ENCODE data around the gene RIPOR2. TPM values are rescaled to one million over a fixed set of nuclear protein-coding genes. Genes with fewer than 3 reads are reported as not detected.

The RIPOR2 gene, protein sequence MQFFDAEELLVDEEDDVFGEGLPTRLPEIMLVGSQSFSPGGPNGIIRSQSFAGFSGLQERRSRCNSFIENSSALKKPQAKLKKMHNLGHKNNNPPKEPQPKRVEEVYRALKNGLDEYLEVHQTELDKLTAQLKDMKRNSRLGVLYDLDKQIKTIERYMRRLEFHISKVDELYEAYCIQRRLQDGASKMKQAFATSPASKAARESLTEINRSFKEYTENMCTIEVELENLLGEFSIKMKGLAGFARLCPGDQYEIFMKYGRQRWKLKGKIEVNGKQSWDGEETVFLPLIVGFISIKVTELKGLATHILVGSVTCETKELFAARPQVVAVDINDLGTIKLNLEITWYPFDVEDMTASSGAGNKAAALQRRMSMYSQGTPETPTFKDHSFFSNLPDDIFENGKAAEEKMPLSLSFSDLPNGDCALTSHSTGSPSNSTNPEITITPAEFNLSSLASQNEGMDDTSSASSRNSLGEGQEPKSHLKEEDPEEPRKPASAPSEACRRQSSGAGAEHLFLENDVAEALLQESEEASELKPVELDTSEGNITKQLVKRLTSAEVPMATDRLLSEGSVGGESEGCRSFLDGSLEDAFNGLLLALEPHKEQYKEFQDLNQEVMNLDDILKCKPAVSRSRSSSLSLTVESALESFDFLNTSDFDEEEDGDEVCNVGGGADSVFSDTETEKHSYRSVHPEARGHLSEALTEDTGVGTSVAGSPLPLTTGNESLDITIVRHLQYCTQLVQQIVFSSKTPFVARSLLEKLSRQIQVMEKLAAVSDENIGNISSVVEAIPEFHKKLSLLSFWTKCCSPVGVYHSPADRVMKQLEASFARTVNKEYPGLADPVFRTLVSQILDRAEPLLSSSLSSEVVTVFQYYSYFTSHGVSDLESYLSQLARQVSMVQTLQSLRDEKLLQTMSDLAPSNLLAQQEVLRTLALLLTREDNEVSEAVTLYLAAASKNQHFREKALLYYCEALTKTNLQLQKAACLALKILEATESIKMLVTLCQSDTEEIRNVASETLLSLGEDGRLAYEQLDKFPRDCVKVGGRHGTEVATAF
- total RNA-seq, result 0.46 TPM in 1 of 2 replicates, not detected in the other

DNA sequence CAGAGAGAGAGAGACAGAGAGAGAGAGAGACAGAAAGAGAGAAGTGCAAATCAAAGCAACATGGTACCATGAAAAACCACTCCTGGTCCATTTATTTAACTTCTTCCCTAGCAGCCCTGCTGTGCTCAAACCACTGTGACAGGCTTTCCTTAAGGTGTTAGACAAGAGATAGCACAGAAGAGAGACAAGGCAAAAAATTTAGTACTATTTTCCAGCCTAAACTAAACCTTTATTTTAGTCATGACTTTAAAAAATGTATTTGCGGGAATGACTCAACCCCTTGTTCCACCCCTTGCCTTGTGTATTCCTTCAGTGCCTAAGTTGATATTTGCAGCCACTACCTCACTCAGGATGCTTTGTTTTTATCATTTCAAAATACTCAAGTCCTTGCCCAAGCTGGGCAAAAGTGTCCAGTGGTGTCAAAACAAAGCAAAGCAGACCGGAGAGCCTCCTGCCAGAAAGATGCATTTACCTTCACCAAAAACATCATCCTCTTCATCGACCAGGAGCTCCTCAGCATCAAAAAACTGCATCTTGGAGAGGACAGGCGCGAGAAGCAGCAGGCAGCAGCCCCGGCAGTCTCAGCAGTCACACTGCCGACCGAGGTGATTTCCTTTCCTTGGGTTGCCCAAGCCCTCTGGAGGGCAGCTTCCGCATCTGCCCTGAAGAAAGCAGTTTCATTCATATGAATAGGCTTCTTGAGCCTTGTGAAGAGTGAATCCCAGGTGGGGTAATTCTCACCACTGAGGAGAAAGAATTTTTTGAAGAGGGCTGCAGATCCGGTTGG, at the start of gene RIPOR2:
Gene RIPOR2, minus strand, starts transcription at position 595 of the 787 bp plus-strand sequence. Its CDS starts 62 bp downstream, at position 533.

DNA sequence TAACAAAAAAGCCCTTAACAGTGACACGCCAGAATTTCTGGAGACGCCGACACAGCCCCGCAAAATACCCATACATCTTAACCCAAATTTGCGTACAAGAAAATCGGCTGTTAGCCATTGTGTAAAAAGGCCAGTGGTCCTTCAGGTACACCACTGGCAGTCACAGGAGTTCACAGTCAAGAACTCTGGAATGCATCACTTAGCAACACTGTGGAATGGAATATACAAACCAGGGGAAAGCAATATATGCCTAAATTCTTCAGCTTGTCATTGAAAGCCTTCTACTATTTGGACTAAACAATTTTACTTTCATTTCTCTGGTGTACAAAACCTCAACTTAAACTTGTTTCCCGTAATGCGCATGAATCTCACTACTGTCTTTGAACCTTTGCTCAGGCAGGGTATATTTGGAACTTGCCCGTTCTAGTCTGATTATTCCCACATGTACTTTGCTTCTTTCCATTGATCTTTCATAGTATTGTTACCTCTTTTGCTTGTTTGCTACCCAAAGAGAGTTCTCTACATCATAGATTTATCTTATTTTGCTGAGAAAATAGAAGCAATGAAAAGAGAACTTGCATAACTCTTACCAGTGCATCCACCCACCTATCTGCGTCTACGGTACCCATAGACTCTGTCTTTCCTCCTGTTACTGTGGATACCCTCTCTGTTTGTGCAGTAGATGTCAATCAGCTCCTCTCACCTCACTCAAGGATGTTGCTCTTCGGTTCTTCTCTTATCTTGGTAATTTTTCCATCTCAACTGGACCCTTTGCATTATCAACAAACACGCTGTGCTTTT, 136.8 kb downstream of the RIPOR2 start, which contains the start of gene ARMH2:
Gene ARMH2, minus strand, starts transcription at position 178 of the 801 bp plus-strand sequence. Its CDS starts 60 bp downstream, at position 118.

DNA sequence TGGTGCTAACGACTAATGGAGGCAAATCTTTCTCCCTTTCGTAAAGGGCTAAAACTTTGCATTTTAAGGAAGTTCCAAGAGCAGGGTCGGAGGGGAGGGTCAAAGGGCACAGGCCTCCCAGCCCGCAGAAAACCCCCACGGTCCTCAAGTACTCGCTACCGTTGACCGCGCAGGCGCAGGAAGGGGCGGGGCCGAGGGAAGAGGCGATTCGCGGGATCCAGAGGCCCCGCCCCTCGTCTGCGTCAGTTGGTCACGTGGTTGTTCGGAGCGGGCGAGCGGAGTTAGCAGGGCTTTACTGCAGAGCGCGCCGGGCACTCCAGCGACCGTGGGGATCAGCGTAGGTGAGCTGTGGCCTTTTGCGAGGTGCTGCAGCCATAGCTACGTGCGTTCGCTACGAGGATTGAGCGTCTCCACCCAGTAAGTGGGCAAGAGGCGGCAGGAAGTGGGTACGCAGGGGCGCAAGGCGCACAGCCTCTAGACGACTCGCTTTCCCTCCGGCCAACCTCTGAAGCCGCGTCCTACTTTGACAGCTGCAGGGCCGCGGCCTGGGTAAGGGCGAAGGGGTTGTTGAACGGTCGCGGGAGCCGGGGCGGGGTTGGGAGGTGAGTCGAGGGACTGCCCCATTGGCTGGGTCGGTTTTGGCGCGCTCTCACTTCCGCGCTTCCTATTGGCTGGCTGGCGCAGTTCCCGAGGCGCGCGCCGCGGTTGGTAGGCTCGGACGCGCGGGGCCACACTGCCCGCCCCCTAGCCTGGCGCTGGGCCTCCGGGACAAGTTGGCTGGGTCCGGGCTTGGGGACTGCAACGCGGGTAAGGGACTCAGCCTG, 160.9 kb downstream of the RIPOR2 start, which contains the start of gene GMNN:
Gene GMNN, plus strand, starts transcription at position 242 of the 824 bp plus-strand sequence. CDS start 2,310 bp downstream, outside the sequence.

Other genes starting within 250 kb of the RIPOR2 start
- 92.6 and 140 TPM in 2 replicates for gene C6orf62, start 216.8 kb downstream of the RIPOR2 start, total RNA-seq
- gene GMNN, start 161.0 kb downstream of the RIPOR2 start, total RNA-seq, result 32.8 and 43.3 TPM in 2 replicates
- gene ARMH2, start 137.0 kb downstream of the RIPOR2 start, total RNA-seq, result not detected in 2 replicates

Measured in epithelial cell of umbilical artery (primary cell).